CD4-positive, CD25-positive, alpha-beta regulatory T cell (primary cell): ENCODE data around the gene ZIM2. TPM values are rescaled to one million over a fixed set of nuclear protein-coding genes. Genes with fewer than 3 reads are reported as not detected.
A peak's percentile ranks its signal among the peaks of the same experiment; 100 is the strongest.

ENCODE experiments used
- ATAC-seq, 2 donors: fragments of 150-1000 bp; cut with Tn5 transposase; one replicate each; pipeline ENCODE4 v1.10.0; 2021; ENCODE audit warnings: low read depth in 2 of 2, moderate number of reproducible peaks in 2 of 2, moderate library complexity in 1 of 2
- DNase-seq, 3 donors: peaks; one replicate each; pipeline versions ENCODE4 v3.0.0 to v3.0.0-alpha.2; 2012 to 2022; ENCODE audit warnings: mixed read lengths in 1 of 3
- H3K27ac ChIP-seq: one replicate; pipeline ENCODE4 v1.7.0; 2013; ENCODE audit warnings: mild to moderate bottlenecking, low read length; ENCODE audit not compliant: insufficient read depth, poor library complexity, severe bottlenecking
- H3K27me3 ChIP-seq: one replicate; pipeline ENCODE4 v1.7.0; 2013; ENCODE audit warnings: low read length; ENCODE audit not compliant: control insufficient read depth, insufficient read depth
- H3K36me3 ChIP-seq: one replicate; pipeline ENCODE4 v1.7.0; 2013; ENCODE audit warnings: mild to moderate bottlenecking, low read length, moderate library complexity; ENCODE audit not compliant: control insufficient read depth, insufficient read depth
- H3K4me1 ChIP-seq: 2 replicates; pipeline ENCODE4 v1.7.0; 2013; ENCODE audit warnings: mild to moderate bottlenecking, low read length; ENCODE audit not compliant: insufficient read depth, control insufficient read depth, poor library complexity, severe bottlenecking
- H3K4me3 ChIP-seq: one replicate; pipeline ENCODE4 v1.7.0; 2013; ENCODE audit warnings: low read depth, mild to moderate bottlenecking, low read length, moderate library complexity
- H3K9me3 ChIP-seq, 2 experiments: 1 replicate in 1 of 2; 2 replicates in 1 of 2; pipeline ENCODE4 v1.7.0; 2013; ENCODE audit warnings: low read length in 2 of 2, mild to moderate bottlenecking in 1 of 2, moderate library complexity in 1 of 2; ENCODE audit not compliant: control insufficient read depth in 2 of 2
- H3K27ac Mint-ChIP-seq, 3 donors: one replicate each; pipeline ENCODE4 v1.8.0; 2020 to 2022; ENCODE audit warnings: mild to moderate bottlenecking in 3 of 3, mixed read lengths in 3 of 3, moderate library complexity in 2 of 3
- H3K27me3 Mint-ChIP-seq: one replicate; pipeline ENCODE4 v1.8.0; 2022; ENCODE audit warnings: mild to moderate bottlenecking, mixed read lengths
- H3K36me3 Mint-ChIP-seq: one replicate; pipeline ENCODE4 v1.8.0; 2020; ENCODE audit warnings: mixed read lengths
- H3K4me1 Mint-ChIP-seq, 4 donors: one replicate each; pipeline ENCODE4 v1.8.0; 2020 to 2022; ENCODE audit warnings: mixed read lengths in 4 of 4, mild to moderate bottlenecking in 1 of 4
- H3K4me3 Mint-ChIP-seq, 4 donors: one replicate each; pipeline ENCODE4 v1.8.0; 2020 to 2022; ENCODE audit warnings: mild to moderate bottlenecking in 4 of 4, mixed read lengths in 4 of 4, moderate library complexity in 3 of 4
- H3K9me3 Mint-ChIP-seq, 7 donors: one replicate each; pipeline ENCODE4 v1.8.0; 2020 to 2022; ENCODE audit warnings: mixed read lengths in 7 of 7, mild to moderate bottlenecking in 3 of 7, moderate library complexity in 2 of 7
- polyA plus RNA-seq, 4 donors: library from polyadenylated mRNA; unstranded; fragments of 300-500 nt; fragmentation: Illumina TruSeq; gene quantifications; one replicate each; pipeline ENCODE4 v1.2.3, GENCODE V29; 2021
- total RNA-seq: library from RNA; stranded (reverse); gene quantifications from one replicate; pipeline ENCODE4 v1.2.3, GENCODE V29; 2022

Gene ZIM2
- total RNA-seq, result not detected
- not detected for polyA plus RNA-seq

DNA sequence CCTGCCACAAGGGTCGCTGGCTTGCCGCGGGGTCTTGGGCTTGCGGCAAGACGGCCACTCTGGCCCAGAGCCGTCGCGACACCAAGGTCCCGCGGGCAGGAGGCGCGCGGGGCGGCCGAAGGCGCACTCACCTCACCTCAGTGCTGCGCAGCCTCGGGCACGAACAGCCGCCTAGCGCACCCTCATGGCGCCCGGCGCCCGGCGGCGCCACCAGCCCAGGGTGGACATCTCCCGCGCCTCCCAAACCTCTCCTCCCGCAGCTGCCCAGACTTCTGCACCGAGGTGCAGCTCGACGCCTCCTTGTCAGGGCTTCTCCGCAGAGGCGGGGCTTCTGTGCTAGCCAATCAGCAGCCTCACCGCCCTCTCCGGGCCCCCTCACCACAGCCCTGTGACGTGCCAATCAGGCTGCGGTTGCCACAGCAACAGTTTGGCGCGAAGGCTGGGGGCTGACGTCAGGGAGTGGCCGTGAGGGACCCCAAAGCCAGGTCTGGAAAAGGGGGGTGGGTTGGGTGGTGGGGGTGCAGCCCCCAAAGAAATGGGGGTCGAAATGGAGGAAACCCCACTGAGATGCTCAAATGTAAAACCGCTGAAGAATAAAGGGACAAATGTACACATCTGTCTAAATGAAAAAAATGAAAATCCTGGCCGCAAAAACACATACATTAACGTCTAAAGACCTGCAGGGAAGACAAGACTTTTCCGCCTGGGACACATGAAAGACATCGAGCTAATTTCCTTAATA, at the start of gene ZIM2, which contains the start of gene PEG3:
TSS of gene ZIM2 (minus strand) at position 276 of the 742 bp plus-strand sequence. CDS start 16,449 bp downstream, outside the sequence.
TSS of gene PEG3 (minus strand) at position 276 of the 742 bp plus-strand sequence. CDS start 16,071 bp downstream, outside the sequence.
- DNase-seq, result no peak
- H3K9me3 ChIP-seq, result peaks cover 8 to 50% of the 10 kb centered on the region in 2 experiments
- Mint-ChIP-seq H3K27ac (no peak within 1 kb of the TSS), H3K36me3 (peaks cover 3% of the 10 kb centered on the region), H3K4me1 (no peaks in the 10 kb centered on the region), H3K27me3 (no peaks in the 10 kb centered on the region), H3K9me3 (peaks cover 0 to 41% (median 15%) of the 10 kb centered on the region in 7 donors), H3K4me3 (peak within 1 kb of the TSS in 2 of 4 donors; percentile 52 to 65)
- H3K36me3 ChIP-seq, result no peaks in the 10 kb centered on the region
- H3K27ac ChIP-seq, result no peak within 1 kb of the TSS
- H3K4me3 ChIP-seq, result no peak within 1 kb of the TSS
- H3K4me1 ChIP-seq, result no peaks in the 10 kb centered on the region
- no peaks in the 10 kb centered on the region for H3K27me3 ChIP-seq
- ATAC-seq, result no peak

DNA sequence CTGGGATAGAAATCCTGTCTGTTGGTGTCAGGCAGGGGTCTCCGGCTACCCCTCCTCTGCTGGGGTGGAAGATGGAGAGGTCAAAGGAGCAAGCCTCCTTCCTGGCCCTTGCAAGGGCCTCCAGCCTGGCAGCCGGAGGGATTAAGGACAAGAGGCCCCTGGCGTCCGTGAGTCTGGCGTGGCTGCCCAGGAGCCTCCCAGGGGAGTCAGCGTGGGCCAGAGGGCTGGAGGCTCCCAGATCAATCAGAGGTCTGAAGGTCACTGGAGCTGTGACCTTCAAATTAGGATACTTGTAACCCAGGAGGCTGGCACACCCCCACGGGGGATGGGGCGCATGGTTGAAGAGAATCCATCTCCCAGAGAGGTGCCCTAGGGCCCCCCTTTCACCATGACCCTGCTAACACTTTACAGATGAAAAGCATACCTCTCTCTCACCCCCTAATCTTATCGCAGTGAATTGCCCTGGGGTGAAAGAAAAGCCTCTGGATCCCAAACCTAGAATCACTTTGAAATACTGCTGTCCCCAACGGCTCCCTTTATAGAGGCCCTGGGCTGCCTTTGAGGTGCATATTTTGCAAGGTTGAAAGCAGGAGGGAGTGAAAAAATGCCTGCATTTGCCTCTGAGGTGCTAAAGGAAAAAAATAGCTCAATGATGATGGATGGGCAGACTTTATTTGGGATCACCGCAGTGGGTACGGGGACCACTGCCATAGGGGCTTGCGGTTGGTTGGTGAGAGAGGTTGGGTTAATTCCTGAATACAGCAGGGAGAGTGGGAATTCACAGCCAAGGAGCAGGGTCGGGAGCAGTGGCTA, 44.9 kb upstream of the ZIM2 start:
- Mint-ChIP-seq H3K9me3 (peaks cover 0 to 63% (median 21%) of the 10 kb centered on the region in 7 donors), H3K4me1 (no peaks in the 10 kb centered on the region), H3K27ac (no peak overlapping the region), H3K27me3 (no peaks in the 10 kb centered on the region), H3K4me3 (no peak overlapping the region), H3K36me3 (peaks cover 2% of the 10 kb centered on the region)
- H3K27ac ChIP-seq, result no peak overlapping the region
- H3K9me3 ChIP-seq, result peaks cover 13 to 30% of the 10 kb centered on the region in 2 experiments
- DNase-seq (no peak), ATAC-seq (no peak)
- H3K4me3 ChIP-seq, result no peak overlapping the region
- no peaks in the 10 kb centered on the region for H3K4me1 ChIP-seq
- H3K27me3 ChIP-seq, result no peaks in the 10 kb centered on the region
- H3K36me3 ChIP-seq, result no peaks in the 10 kb centered on the region

DNA sequence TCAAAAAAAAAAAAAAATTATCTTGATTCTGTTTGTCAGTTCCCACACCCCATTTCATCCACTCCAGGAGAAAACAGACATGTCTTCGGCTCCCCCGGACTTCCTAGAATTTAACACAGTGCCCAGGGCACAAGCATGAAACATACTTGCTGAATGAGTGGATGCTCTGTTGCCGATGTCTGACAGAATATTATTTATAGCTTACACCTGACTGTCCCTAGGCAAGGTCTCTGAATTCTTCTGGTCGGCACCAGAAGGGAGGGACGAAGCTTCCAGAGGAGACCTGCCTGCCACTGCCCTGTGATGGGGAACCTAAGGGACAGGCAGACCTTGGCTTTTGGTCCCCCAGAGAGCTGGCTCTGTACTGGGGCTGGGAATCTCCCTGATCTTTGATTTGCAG, 43.9 kb upstream of the ZIM2 start:
- H3K4me3 Mint-ChIP-seq, result no peak overlapping the region
- H3K27me3 Mint-ChIP-seq, result no peaks in the 10 kb centered on the region
- Histone ChIP-seq H3K4me3 (no peak overlapping the region), H3K4me1 (no peaks in the 10 kb centered on the region), H3K27ac (no peak overlapping the region), H3K9me3 (peaks cover 13 to 31% of the 10 kb centered on the region in 2 experiments), H3K27me3 (no peaks in the 10 kb centered on the region), H3K36me3 (no peaks in the 10 kb centered on the region)
- H3K27ac Mint-ChIP-seq, result no peak overlapping the region
- H3K36me3 Mint-ChIP-seq, result no peaks in the 10 kb centered on the region
- DNase-seq (no peak), ATAC-seq (no peak)
- H3K9me3 Mint-ChIP-seq, result peaks cover 0 to 61% (median 24%) of the 10 kb centered on the region in 7 donors
- no peaks in the 10 kb centered on the region for H3K4me1 Mint-ChIP-seq

DNA sequence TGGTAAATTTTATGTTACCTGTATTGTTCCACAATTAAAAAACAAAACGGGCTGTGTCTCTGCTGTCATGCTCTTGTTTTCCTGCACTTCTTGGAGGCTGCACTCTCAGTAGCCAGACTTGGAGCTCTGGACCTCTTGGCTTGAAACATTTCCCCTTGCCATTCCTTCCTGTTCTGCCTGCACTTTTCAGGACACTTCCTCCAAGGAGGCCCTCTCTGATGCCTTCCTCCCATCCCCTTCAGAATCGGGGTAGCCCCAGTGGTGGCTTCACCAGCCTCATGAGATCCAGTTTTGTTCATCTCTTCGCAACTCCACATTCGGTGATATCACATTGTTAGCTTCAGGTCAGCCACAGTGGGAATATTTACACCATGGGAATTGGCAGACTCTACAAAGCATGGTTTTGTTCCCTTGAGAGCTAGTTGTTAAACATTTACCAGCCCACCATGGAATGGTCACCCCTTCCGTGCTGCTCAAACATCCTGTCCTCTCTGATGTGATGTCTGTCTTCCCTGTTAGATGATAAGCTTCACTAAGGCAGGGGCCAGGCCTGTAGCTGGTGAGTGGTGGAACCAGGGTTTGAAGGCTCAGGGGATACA, 40.2 kb upstream of the ZIM2 start:
- peaks cover 11 to 37% of the 10 kb centered on the region in 2 experiments for H3K9me3 ChIP-seq
- H3K27ac Mint-ChIP-seq, result no peak overlapping the region
- H3K36me3 Mint-ChIP-seq, result no peaks in the 10 kb centered on the region

DNA sequence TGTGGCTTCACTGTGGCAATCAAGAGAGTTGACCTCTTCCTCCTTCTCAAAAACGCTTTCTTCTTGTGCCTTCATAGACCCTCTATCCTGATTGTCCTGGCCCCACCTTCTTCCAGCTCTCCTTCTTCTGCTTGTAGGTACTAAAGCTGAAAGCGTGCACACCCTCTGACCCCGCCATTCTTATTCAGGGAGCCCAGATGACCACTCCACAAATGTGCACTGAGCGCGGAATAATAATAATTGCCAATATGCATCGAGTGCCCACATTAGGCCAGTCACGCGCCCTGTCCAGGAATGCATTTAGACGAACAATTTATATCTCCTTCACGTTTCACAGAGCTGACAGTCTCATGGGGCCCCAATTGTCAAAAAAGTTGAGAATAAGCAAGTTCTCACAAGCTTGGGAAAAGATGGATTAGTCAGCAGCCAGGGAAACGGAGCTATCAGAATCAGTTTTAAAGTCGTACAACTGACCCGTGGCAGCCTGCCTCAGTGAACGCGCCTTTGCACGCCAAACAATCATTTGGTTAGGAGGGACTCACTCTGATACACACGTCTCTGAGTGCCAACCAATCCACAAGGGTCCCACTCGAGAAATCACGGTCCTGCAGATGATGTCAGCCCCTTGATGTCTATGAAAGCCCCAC, 36.7 kb upstream of the ZIM2 start:
- peaks cover 14 to 48% of the 10 kb centered on the region in 2 experiments for H3K9me3 ChIP-seq
- H3K36me3 ChIP-seq, result no peaks in the 10 kb centered on the region
- H3K27ac Mint-ChIP-seq, result peak overlapping the region in 1 of 3 donors; percentile 7
- no peaks in the 10 kb centered on the region for H3K27me3 ChIP-seq
- no peak overlapping the region for H3K4me3 Mint-ChIP-seq
- no peak for ATAC-seq
- no peaks in the 10 kb centered on the region for H3K4me1 ChIP-seq
- DNase-seq, result no peak
- no peaks in the 10 kb centered on the region for H3K36me3 Mint-ChIP-seq
- H3K4me3 ChIP-seq, result no peak overlapping the region
- H3K27ac ChIP-seq, result no peak overlapping the region
- H3K4me1 Mint-ChIP-seq, result no peaks in the 10 kb centered on the region
- no peaks in the 10 kb centered on the region for H3K27me3 Mint-ChIP-seq
- peaks cover 5 to 50% (median 19%) of the 10 kb centered on the region in 7 donors for H3K9me3 Mint-ChIP-seq

More for the DNA sequence above, 40.2 kb upstream of the ZIM2 start:
- H3K27ac ChIP-seq, result no peak overlapping the region
- ATAC-seq (no peak), DNase-seq (no peak)
- no peaks in the 10 kb centered on the region for H3K36me3 ChIP-seq
- no peaks in the 10 kb centered on the region for H3K4me1 ChIP-seq
- H3K4me3 Mint-ChIP-seq, result no peak overlapping the region
- no peak overlapping the region for H3K4me3 ChIP-seq
- no peaks in the 10 kb centered on the region for H3K27me3 ChIP-seq
- no peaks in the 10 kb centered on the region for H3K4me1 Mint-ChIP-seq
- no peaks in the 10 kb centered on the region for H3K27me3 Mint-ChIP-seq
- peaks cover 0 to 42% (median 19%) of the 10 kb centered on the region in 7 donors for H3K9me3 Mint-ChIP-seq

DNA sequence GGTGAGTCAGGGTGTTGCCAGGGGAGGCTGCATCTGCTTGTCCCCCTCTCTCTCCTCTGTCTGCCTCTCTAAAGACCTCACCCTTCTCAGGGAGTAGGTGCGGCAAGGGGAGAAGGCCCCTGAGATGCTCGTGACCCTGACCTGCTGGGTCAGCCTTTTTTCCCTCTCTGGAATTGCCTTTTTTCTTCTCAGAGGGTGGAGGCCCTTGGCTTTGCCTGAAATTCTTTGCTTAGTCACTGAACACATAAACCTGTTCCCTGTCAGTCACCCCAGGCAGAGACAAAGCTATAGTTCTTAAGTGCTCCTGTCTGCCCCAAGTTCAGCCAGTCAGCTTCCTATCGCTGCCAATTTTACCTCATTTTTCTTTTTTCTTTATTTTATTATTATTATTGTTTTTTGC, 35.2 kb upstream of the ZIM2 start:
- no peaks in the 10 kb centered on the region for H3K4me1 Mint-ChIP-seq
- H3K27me3 Mint-ChIP-seq, result no peaks in the 10 kb centered on the region
- H3K27me3 ChIP-seq, result no peaks in the 10 kb centered on the region
- no peak overlapping the region for H3K27ac ChIP-seq
- H3K36me3 ChIP-seq, result no peaks in the 10 kb centered on the region
- no peaks in the 10 kb centered on the region for H3K4me1 ChIP-seq
- H3K36me3 Mint-ChIP-seq, result no peaks in the 10 kb centered on the region
- no peak overlapping the region for H3K4me3 Mint-ChIP-seq
- DNase-seq (no peak), ATAC-seq (no peak)
- no peak overlapping the region for H3K27ac Mint-ChIP-seq
- peaks cover 13 to 46% of the 10 kb centered on the region in 2 experiments for H3K9me3 ChIP-seq
- H3K4me3 ChIP-seq, result no peak overlapping the region
- peaks cover 5 to 55% (median 23%) of the 10 kb centered on the region in 7 donors for H3K9me3 Mint-ChIP-seq

DNA sequence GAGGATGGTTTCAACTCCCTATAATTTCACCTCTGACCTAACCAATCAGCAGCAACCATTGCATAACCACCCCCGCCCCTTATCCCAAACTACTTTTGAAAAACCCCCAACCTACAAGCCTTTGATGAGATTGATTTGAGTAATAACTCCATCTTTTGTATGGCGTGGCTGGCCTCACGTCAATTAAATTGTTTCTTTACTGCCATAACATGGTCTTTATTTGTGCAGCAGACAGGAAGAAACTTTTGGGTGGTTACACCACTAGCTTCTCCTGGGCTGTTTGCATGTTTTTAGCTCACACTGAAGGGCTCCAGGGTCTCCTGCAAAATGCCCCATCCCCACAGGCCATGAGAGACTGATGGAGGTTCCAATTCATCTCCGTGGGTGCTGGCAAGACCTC, 34.0 kb upstream of the ZIM2 start:
- ATAC-seq, result no peak
- peaks cover 16 to 51% of the 10 kb centered on the region in 2 experiments for H3K9me3 ChIP-seq

More for the DNA sequence above, 34.0 kb upstream of the ZIM2 start:
- DNase-seq, result no peak
- Mint-ChIP-seq H3K27me3 (no peaks in the 10 kb centered on the region), H3K4me1 (no peaks in the 10 kb centered on the region), H3K27ac (no peak overlapping the region), H3K36me3 (no peaks in the 10 kb centered on the region), H3K9me3 (peaks cover 5 to 56% (median 28%) of the 10 kb centered on the region in 7 donors), H3K4me3 (no peak overlapping the region)
- Histone ChIP-seq H3K36me3 (no peaks in the 10 kb centered on the region), H3K27ac (no peak overlapping the region), H3K4me3 (no peak overlapping the region), H3K27me3 (no peaks in the 10 kb centered on the region), H3K4me1 (no peaks in the 10 kb centered on the region)
